IPS-NIHi7 (cell line): ENCODE results near the gene PIK3CA.
"Not testable (repeated sequence)": the region's sequence is repeated elsewhere in the genome, so short reads cannot be mapped to it uniquely, and the experiment has no call there.

Source experiments
- DNase-seq: peaks from one replicate; pipeline ENCODE4 v3.0.0; 2012; ENCODE audit warnings: mixed read lengths; ENCODE audit errors: extremely low spot score

PIK3CA gene

GRCh38 chr3:179200790-179201189 lies 52.6 kb downstream of the PIK3CA start:
- DNase-seq: no peak

- DNase-seq: not testable (repeated sequence)
Observed at GRCh38 chr3:179215550-179215949, 67.4 kb downstream of the PIK3CA start.

- not testable (repeated sequence) for DNase-seq
Observed at GRCh38 chr3:179218213-179218612, 70.1 kb downstream of the PIK3CA start.

- DNase-seq: no peak
Observed at GRCh38 chr3:179223548-179223947, 75.4 kb downstream of the PIK3CA start.

GRCh38 chr3:179224584-179224983 lies 76.4 kb downstream of the PIK3CA start:
- DNase-seq: no peak

GRCh38 chr3:179227349-179227748 lies 79.2 kb downstream of the PIK3CA start:
- DNase-seq: no peak

- DNase-seq: no peak
Observed at GRCh38 chr3:179229177-179229576, 81.0 kb downstream of the PIK3CA start.

- no peak for DNase-seq
Observed at GRCh38 chr3:179233043-179233442, 84.9 kb downstream of the PIK3CA start.

GRCh38 chr3:179234199-179234598 lies 86.0 kb downstream of the PIK3CA start:
- DNase-seq: no peak

- DNase-seq: no peak
Observed at GRCh38 chr3:179236669-179237301, 88.6 kb downstream of the PIK3CA start.

- DNase-seq: not testable (repeated sequence)
Observed at GRCh38 chr3:179240299-179240698, 92.1 kb downstream of the PIK3CA start.

- DNase-seq: not testable (repeated sequence)
Observed at GRCh38 chr3:179242859-179243258, 94.7 kb downstream of the PIK3CA start.

GRCh38 chr3:179244878-179245277 lies 96.7 kb downstream of the PIK3CA start:
- DNase-seq: no peak

GRCh38 chr3:179247289-179248015 lies 99.3 kb downstream of the PIK3CA start:
- DNase-seq: no peak

GRCh38 chr3:179250803-179251476 lies 102.8 kb downstream of the PIK3CA start, which contains the start of gene KCNMB3:
KCNMB3 (minus strand) TSS chr3:179251114; CDS start chr3:179250990, 124 bp downstream.
- no peak for DNase-seq

GRCh38 chr3:179256813-179257212 lies 108.7 kb downstream of the PIK3CA start:
- DNase-seq: no peak

- not testable (repeated sequence) for DNase-seq
Observed at GRCh38 chr3:179257742-179258141, 109.6 kb downstream of the PIK3CA start.

GRCh38 chr3:179258820-179259219 lies 110.7 kb downstream of the PIK3CA start:
- no peak for DNase-seq

- not testable (repeated sequence) for DNase-seq
Observed at GRCh38 chr3:179259959-179260756, 112.0 kb downstream of the PIK3CA start.

GRCh38 chr3:179260949-179261765 lies 113.0 kb downstream of the PIK3CA start:
- DNase-seq: peak; percentile 91

- no peak for DNase-seq
Observed at GRCh38 chr3:179263134-179263533, 115.0 kb downstream of the PIK3CA start.
